Activated CD4-positive, alpha-beta T cell treated with anti-CD3 and anti-CD28 coated beads, Interleukin-2, amount 50 U/mL, for 1 hour (primary cell): ENCODE data around the gene IL37.

Experiments
- DNase-seq: peaks from one replicate; pipeline ENCODE4 v3.0.0-alpha.2; 2020

The IL37 gene

DNA sequence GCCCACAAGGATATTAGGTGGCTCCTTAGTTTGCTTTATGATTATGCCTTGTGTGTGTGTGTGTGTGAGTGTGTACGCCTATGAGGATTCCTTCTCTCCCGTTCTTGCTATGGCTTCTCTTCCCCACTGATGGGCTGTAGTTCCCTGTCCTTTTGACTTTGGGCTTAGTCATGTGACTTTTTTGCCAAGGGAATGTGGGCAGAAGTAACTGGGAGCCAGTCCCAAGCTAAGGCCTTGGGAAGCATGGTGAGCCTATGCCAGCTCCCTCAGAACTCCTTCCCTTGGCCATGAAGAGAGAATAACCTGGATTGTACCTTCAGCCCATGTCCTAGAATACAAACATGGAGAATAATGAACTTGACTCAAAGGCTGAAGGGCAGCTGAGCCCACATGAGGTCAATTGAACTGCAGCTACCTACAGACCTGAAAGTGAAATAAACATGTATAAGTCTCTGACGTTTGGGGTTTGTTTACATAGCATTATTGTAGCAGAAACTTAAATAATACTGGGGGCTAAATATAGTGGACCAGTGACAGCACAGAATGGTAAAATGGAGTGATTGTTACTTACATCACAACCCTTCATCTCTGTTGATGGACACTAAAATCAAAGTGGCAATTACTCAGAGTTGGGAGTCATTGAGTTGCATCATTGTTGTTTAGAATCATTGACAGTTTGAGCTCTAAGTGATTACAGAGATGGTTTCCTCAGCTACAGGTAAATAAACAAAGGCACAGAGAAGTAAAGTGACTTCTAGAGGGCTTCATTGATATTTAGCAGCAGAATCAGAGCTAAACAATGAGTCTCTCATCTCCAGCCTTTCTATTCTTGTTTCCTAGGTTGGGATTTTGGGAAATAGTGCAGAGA lies 51.6 kb downstream of the IL37 start:
- no peak for DNase-seq

DNA sequence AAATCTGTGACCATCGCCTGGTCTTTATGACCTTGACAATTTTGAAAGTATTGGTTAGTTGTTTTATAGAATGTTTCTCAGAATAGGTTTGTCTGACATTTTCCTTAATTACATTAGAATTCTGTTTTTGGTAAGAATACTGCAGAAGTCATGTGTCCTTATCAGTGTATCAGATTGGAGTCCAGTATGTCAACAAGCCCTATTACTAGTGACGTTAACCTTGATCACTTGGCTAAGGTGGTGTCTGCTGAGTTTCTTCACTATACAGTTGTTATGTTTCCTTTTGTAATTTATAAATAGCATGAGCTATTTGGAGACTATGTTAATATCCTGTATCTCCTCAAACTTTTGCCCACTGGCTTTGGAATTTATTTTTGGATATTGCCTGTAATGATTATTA lies 56.1 kb downstream of the IL37 start:
- no peak for DNase-seq
